ENCODE data around the gene SPPL3.
"Not testable (repeated sequence)": the region's sequence is repeated elsewhere in the genome, so short reads cannot be mapped to it uniquely, and the experiment has no call there.

SPPL3 gene

GRCh38 chr12:120795441-120796178 is 108.5 kb downstream of the SPPL3 start:
- H2BK5ac ChIP-seq (ENCODE audit: low read length) = no peak overlapping the region
- H3K4me1 ChIP-seq (ENCODE audit: control insufficient read depth, low read depth, low read length) = peaks cover 10% of the 10 kb centered on the region
- no peaks in the 10 kb centered on the region for H3K27me3 ChIP-seq (ENCODE audit: insufficient read depth, low read length, poor library complexity)
- H2BK15ac ChIP-seq (replicated peaks; ENCODE audit: low read depth) = no peak overlapping the region
- no peak overlapping the region for H3K4ac ChIP-seq (ENCODE audit: low read depth, low read length)
- H3K79me1 ChIP-seq (ENCODE audit: low read length) = no peaks in the 10 kb centered on the region
- no peak overlapping the region for H3K27ac ChIP-seq (ENCODE audit: low read depth, low read length)
- no peaks in the 10 kb centered on the region for H3K36me3 ChIP-seq (ENCODE audit: control insufficient read depth, insufficient read depth, low read length)
- no peak overlapping the region for H3K56ac ChIP-seq (ENCODE audit: low read length)
- H3K9ac ChIP-seq (ENCODE audit: low read length) = no peak overlapping the region
- no peak overlapping the region for H3K23ac ChIP-seq (ENCODE audit: low read length)
- no peak overlapping the region for H3K18ac ChIP-seq (ENCODE audit: low read length)
- H3K4me3 ChIP-seq (ENCODE audit: low read length) = no peak overlapping the region
- no peaks in the 10 kb centered on the region for H3K79me2 ChIP-seq (ENCODE audit: control insufficient read depth, insufficient read depth, low read length)
- no peak overlapping the region for H2AK5ac ChIP-seq (ENCODE audit: low read length)
- no peak overlapping the region for H2BK120ac ChIP-seq (ENCODE audit: low read depth, low read length)
- no peak overlapping the region for H4K8ac ChIP-seq (ENCODE audit: low read depth, low read length)
- DNase-seq = no peak
- no peak overlapping the region for H3K4me2 ChIP-seq (ENCODE audit: low read length)
- WGBS (ENCODE audit: extremely low coverage, insufficient coverage, low lambda C conversion rate) = no CpG with 5 or more reads among the region's 4 CpGs
- no peak overlapping the region for H4K5ac ChIP-seq (ENCODE audit: low read length)

GRCh38 chr12:120793357-120793756 is 110.8 kb downstream of the SPPL3 start:
- H2BK15ac ChIP-seq (replicated peaks; ENCODE audit: low read depth) = no peak overlapping the region
- no peak overlapping the region for H3K56ac ChIP-seq (ENCODE audit: low read length)
- H3K4me3 ChIP-seq (ENCODE audit: low read length) = no peak overlapping the region
- H2BK120ac ChIP-seq (ENCODE audit: low read depth, low read length) = no peak overlapping the region
- H3K79me1 ChIP-seq (ENCODE audit: low read length) = no peaks in the 10 kb centered on the region
- no peak overlapping the region for H3K23ac ChIP-seq (ENCODE audit: low read length)
- WGBS (ENCODE audit: extremely low coverage, insufficient coverage, low lambda C conversion rate) = no CpG with 5 or more reads among the region's 1 CpG
- no peak overlapping the region for H3K4me2 ChIP-seq (ENCODE audit: low read length)
- no peaks in the 10 kb centered on the region for H3K27me3 ChIP-seq (ENCODE audit: insufficient read depth, low read length, poor library complexity)
- H3K4me1 ChIP-seq (ENCODE audit: control insufficient read depth, low read depth, low read length) = no peaks in the 10 kb centered on the region
- no peak overlapping the region for H2AK5ac ChIP-seq (ENCODE audit: low read length)
- no peak overlapping the region for H2BK5ac ChIP-seq (ENCODE audit: low read length)
- H3K18ac ChIP-seq (ENCODE audit: low read length) = no peak overlapping the region
- no peaks in the 10 kb centered on the region for H3K36me3 ChIP-seq (ENCODE audit: control insufficient read depth, insufficient read depth, low read length)
- H3K4ac ChIP-seq (ENCODE audit: low read depth, low read length) = no peak overlapping the region
- H3K27ac ChIP-seq (ENCODE audit: low read depth, low read length) = no peak overlapping the region
- H4K8ac ChIP-seq (ENCODE audit: low read depth, low read length) = no peak overlapping the region
- no peak overlapping the region for H3K9ac ChIP-seq (ENCODE audit: low read length)
- DNase-seq = no peak
- no peaks in the 10 kb centered on the region for H3K79me2 ChIP-seq (ENCODE audit: control insufficient read depth, insufficient read depth, low read length)
- H4K5ac ChIP-seq (ENCODE audit: low read length) = no peak overlapping the region

- not testable (repeated sequence) for H2AK5ac ChIP-seq (ENCODE audit: low read length); H3K23ac ChIP-seq (ENCODE audit: low read length); H2BK120ac ChIP-seq (ENCODE audit: low read depth, low read length); H2BK5ac ChIP-seq (ENCODE audit: low read length); H4K5ac ChIP-seq (ENCODE audit: low read length); H3K56ac ChIP-seq (ENCODE audit: low read length); H3K79me2 ChIP-seq (ENCODE audit: control insufficient read depth, insufficient read depth, low read length); DNase-seq; H3K4me3 ChIP-seq (ENCODE audit: low read length); H3K27me3 ChIP-seq (ENCODE audit: insufficient read depth, low read length, poor library complexity); H3K4ac ChIP-seq (ENCODE audit: low read depth, low read length); H3K4me1 ChIP-seq (ENCODE audit: control insufficient read depth, low read depth, low read length); H3K18ac ChIP-seq (ENCODE audit: low read length); H2BK15ac ChIP-seq (replicated peaks; ENCODE audit: low read depth); H3K4me2 ChIP-seq (ENCODE audit: low read length); H3K27ac ChIP-seq (ENCODE audit: low read depth, low read length); H3K9ac ChIP-seq (ENCODE audit: low read length); H3K79me1 ChIP-seq (ENCODE audit: low read length); H3K36me3 ChIP-seq (ENCODE audit: control insufficient read depth, insufficient read depth, low read length); H4K8ac ChIP-seq (ENCODE audit: low read depth, low read length)
- no CpG with 5 or more reads among the region's 9 CpGs for WGBS (ENCODE audit: extremely low coverage, insufficient coverage, low lambda C conversion rate)
Measured at GRCh38 chr12:120792456-120792855, 111.7 kb downstream of the SPPL3 start.

GRCh38 chr12:120791669-120792176 is 112.4 kb downstream of the SPPL3 start:
- H2BK120ac ChIP-seq (ENCODE audit: low read depth, low read length) = no peak overlapping the region
- no peak overlapping the region for H2BK15ac ChIP-seq (replicated peaks; ENCODE audit: low read depth)
- no peak overlapping the region for H2BK5ac ChIP-seq (ENCODE audit: low read length)
- no peak overlapping the region for H3K9ac ChIP-seq (ENCODE audit: low read length)
- H3K27ac ChIP-seq (ENCODE audit: low read depth, low read length) = no peak overlapping the region
- WGBS (ENCODE audit: extremely low coverage, insufficient coverage, low lambda C conversion rate) = no CpG with 5 or more reads among the region's 2 CpGs
- no peak overlapping the region for H4K5ac ChIP-seq (ENCODE audit: low read length)
- H4K8ac ChIP-seq (ENCODE audit: low read depth, low read length) = no peak overlapping the region
- H3K23ac ChIP-seq (ENCODE audit: low read length) = no peak overlapping the region
- H3K18ac ChIP-seq (ENCODE audit: low read length) = no peak overlapping the region
- no peak overlapping the region for H3K56ac ChIP-seq (ENCODE audit: low read length)
- H3K4me1 ChIP-seq (ENCODE audit: control insufficient read depth, low read depth, low read length) = no peaks in the 10 kb centered on the region
- no peaks in the 10 kb centered on the region for H3K36me3 ChIP-seq (ENCODE audit: control insufficient read depth, insufficient read depth, low read length)
- no peak overlapping the region for H3K4ac ChIP-seq (ENCODE audit: low read depth, low read length)
- H2AK5ac ChIP-seq (ENCODE audit: low read length) = no peak overlapping the region
- no peaks in the 10 kb centered on the region for H3K79me1 ChIP-seq (ENCODE audit: low read length)
- no peak for DNase-seq
- no peak overlapping the region for H3K4me2 ChIP-seq (ENCODE audit: low read length)
- H3K4me3 ChIP-seq (ENCODE audit: low read length) = no peak overlapping the region
- no peaks in the 10 kb centered on the region for H3K27me3 ChIP-seq (ENCODE audit: insufficient read depth, low read length, poor library complexity)
- no peaks in the 10 kb centered on the region for H3K79me2 ChIP-seq (ENCODE audit: control insufficient read depth, insufficient read depth, low read length)

- no CpG with 5 or more reads among the region's 5 CpGs for WGBS (ENCODE audit: extremely low coverage, insufficient coverage, low lambda C conversion rate)
- no peaks in the 10 kb centered on the region for H3K79me2 ChIP-seq (ENCODE audit: control insufficient read depth, insufficient read depth, low read length)
Measured at GRCh38 chr12:120790114-120790513, 114.0 kb downstream of the SPPL3 start.

GRCh38 chr12:120787889-120788288 is 116.3 kb downstream of the SPPL3 start:
- no CpG with 5 or more reads among the region's 3 CpGs for WGBS (ENCODE audit: extremely low coverage, insufficient coverage, low lambda C conversion rate)
- H3K9ac ChIP-seq (ENCODE audit: low read length) = no peak overlapping the region
- H2AK5ac ChIP-seq (ENCODE audit: low read length) = no peak overlapping the region
- H3K36me3 ChIP-seq (ENCODE audit: control insufficient read depth, insufficient read depth, low read length) = no peaks in the 10 kb centered on the region
- no peaks in the 10 kb centered on the region for H3K27me3 ChIP-seq (ENCODE audit: insufficient read depth, low read length, poor library complexity)
- no peak overlapping the region for H3K18ac ChIP-seq (ENCODE audit: low read length)
- H3K79me1 ChIP-seq (ENCODE audit: low read length) = no peaks in the 10 kb centered on the region
- H2BK120ac ChIP-seq (ENCODE audit: low read depth, low read length) = no peak overlapping the region
- no peak overlapping the region for H3K23ac ChIP-seq (ENCODE audit: low read length)
- H3K4me1 ChIP-seq (ENCODE audit: control insufficient read depth, low read depth, low read length) = no peaks in the 10 kb centered on the region
- H3K4ac ChIP-seq (ENCODE audit: low read depth, low read length) = no peak overlapping the region
- no peak for DNase-seq
- H3K4me2 ChIP-seq (ENCODE audit: low read length) = no peak overlapping the region
- H2BK15ac ChIP-seq (replicated peaks; ENCODE audit: low read depth) = no peak overlapping the region
- no peak overlapping the region for H2BK5ac ChIP-seq (ENCODE audit: low read length)
- no peak overlapping the region for H3K4me3 ChIP-seq (ENCODE audit: low read length)
- H4K8ac ChIP-seq (ENCODE audit: low read depth, low read length) = no peak overlapping the region
- H3K27ac ChIP-seq (ENCODE audit: low read depth, low read length) = no peak overlapping the region
- no peak overlapping the region for H3K56ac ChIP-seq (ENCODE audit: low read length)
- H4K5ac ChIP-seq (ENCODE audit: low read length) = no peak overlapping the region
- H3K79me2 ChIP-seq (ENCODE audit: control insufficient read depth, insufficient read depth, low read length) = no peaks in the 10 kb centered on the region

More at GRCh38 chr12:120790114-120790513, 114.0 kb downstream of the SPPL3 start:
- H2BK15ac ChIP-seq (replicated peaks; ENCODE audit: low read depth) = no peak overlapping the region
- no peaks in the 10 kb centered on the region for H3K27me3 ChIP-seq (ENCODE audit: insufficient read depth, low read length, poor library complexity)
- H2AK5ac ChIP-seq (ENCODE audit: low read length) = no peak overlapping the region
- no peak overlapping the region for H3K4ac ChIP-seq (ENCODE audit: low read depth, low read length)
- H3K4me3 ChIP-seq (ENCODE audit: low read length) = no peak overlapping the region
- H2BK5ac ChIP-seq (ENCODE audit: low read length) = no peak overlapping the region
- no peak overlapping the region for H4K5ac ChIP-seq (ENCODE audit: low read length)
- no peaks in the 10 kb centered on the region for H3K79me1 ChIP-seq (ENCODE audit: low read length)
- H3K4me1 ChIP-seq (ENCODE audit: control insufficient read depth, low read depth, low read length) = no peaks in the 10 kb centered on the region
- no peak overlapping the region for H3K56ac ChIP-seq (ENCODE audit: low read length)
- H3K18ac ChIP-seq (ENCODE audit: low read length) = no peak overlapping the region
- no peaks in the 10 kb centered on the region for H3K36me3 ChIP-seq (ENCODE audit: control insufficient read depth, insufficient read depth, low read length)
- no peak for DNase-seq
- H3K9ac ChIP-seq (ENCODE audit: low read length) = no peak overlapping the region
- no peak overlapping the region for H3K27ac ChIP-seq (ENCODE audit: low read depth, low read length)
- no peak overlapping the region for H3K4me2 ChIP-seq (ENCODE audit: low read length)
- no peak overlapping the region for H3K23ac ChIP-seq (ENCODE audit: low read length)
- H4K8ac ChIP-seq (ENCODE audit: low read depth, low read length) = no peak overlapping the region
- no peak overlapping the region for H2BK120ac ChIP-seq (ENCODE audit: low read depth, low read length)
